Tibial nerve (tissue), 4 donors: ENCODE results near the gene ITIH4.

Experiments
- EP300 ChIP-seq, 2 donors: sonication (generic); formaldehyde crosslinking; IDR thresholded peaks; one replicate each; pipeline ENCODE4 v1.6.1; 2017; ENCODE audit warnings: antibody characterized with exemption in 2 of 2, mild to moderate bottlenecking in 1 of 2
- POLR2A ChIP-seq, 2 donors: fragments of 450-650 bp; IDR thresholded peaks; one replicate each; pipeline ENCODE4 v1.6.1; 2017; ENCODE audit warnings: antibody characterized with exemption in 2 of 2, mild to moderate bottlenecking in 2 of 2, moderate library complexity in 2 of 2
- TF ChIP-seq, protein P1 (sequence below), 5 experiments: fragments of 200-600 bp in 3 of 5; fragments of 450-650 bp in 2 of 5; sonication (generic) in 3 of 5; IDR thresholded peaks; one replicate each; pipeline ENCODE4 v1.5.1; 2016 to 2019; ENCODE audit warnings: antibody characterized with exemption in 5 of 5, mild to moderate bottlenecking in 3 of 5, moderate library complexity in 2 of 5

- no peak for TF ChIP-seq EP300 (IDR thresholded peaks at IDR 0.05)
- TF ChIP-seq POLR2A (IDR thresholded peaks at IDR 0.05) = no peak
- TF ChIP-seq, protein P1, sequence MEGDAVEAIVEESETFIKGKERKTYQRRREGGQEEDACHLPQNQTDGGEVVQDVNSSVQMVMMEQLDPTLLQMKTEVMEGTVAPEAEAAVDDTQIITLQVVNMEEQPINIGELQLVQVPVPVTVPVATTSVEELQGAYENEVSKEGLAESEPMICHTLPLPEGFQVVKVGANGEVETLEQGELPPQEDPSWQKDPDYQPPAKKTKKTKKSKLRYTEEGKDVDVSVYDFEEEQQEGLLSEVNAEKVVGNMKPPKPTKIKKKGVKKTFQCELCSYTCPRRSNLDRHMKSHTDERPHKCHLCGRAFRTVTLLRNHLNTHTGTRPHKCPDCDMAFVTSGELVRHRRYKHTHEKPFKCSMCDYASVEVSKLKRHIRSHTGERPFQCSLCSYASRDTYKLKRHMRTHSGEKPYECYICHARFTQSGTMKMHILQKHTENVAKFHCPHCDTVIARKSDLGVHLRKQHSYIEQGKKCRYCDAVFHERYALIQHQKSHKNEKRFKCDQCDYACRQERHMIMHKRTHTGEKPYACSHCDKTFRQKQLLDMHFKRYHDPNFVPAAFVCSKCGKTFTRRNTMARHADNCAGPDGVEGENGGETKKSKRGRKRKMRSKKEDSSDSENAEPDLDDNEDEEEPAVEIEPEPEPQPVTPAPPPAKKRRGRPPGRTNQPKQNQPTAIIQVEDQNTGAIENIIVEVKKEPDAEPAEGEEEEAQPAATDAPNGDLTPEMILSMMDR (IDR thresholded peaks at IDR 0.05) = no peak
These were observed 990 bp downstream of the ITIH4 start for GRCh38 chr3:52829482-52829881.
